Neural progenitor cell (in vitro differentiated cells): ENCODE data around the gene LRP1B.

Experiments used
- CTCF ChIP-seq: fragments of 200-600 bp; sonication (generic); IDR thresholded peaks from 2 replicates; pipeline ENCODE4 v1.5.1; 2017; ENCODE audit warnings: antibody characterized with exemption, mild to moderate bottlenecking
- EZH2 ChIP-seq: fragments of 200-600 bp; sonication (generic); IDR thresholded peaks from 2 replicates; pipeline ENCODE4 v1.6.1; 2017; ENCODE audit warnings: antibody characterized with exemption, mild to moderate bottlenecking, moderate library complexity

DNA sequence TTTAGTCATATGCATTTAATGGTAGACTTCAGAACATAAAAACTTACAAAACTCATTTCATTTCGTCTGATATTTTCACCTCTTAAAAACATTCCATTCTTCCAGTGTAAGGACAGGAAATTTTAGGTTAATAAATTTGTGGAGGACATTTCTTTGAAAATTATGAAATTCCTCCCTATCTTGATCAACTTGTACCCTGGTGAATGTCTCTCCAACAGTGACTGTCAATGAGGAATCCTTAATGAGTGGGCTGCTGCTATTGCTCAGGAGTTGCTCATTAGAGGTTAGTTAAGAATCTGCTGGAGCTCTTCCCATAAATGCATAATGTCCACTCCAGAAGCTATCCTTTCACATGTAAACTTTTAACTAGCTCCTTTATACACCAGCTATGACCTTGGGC is 69.1 kb downstream of the LRP1B start:
- TF ChIP-seq CTCF, result no peak
- TF ChIP-seq EZH2, result no peak
